ENCODE data around the gene BGLAP. TPM values are rescaled to one million over a fixed set of nuclear protein-coding genes. Genes with fewer than 3 reads are reported as not detected.

Gene BGLAP
- polyA plus RNA-seq, 3 donors, result 2.2 TPM; not detected in 2

DNA sequence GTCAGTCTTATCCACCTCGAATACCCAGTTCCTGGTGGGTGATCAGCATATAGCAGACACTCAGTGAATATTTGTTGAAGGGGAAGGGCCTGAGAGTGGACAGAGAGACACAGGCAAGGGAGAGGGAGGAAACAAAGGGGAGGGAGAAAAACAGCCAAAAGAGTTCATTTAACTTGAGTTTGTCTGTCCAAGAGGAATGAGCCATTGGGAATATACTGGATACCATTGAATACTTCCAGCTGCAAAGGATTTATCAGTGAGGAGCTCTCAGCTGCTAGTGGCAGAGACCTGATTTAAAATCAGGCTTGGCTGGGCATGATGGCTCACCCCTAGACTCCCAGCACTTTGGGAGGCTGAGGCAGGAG lies 11.5 kb upstream of the BGLAP start:
- Mint-ChIP-seq H3K4me1 (peaks cover 1% of the 10 kb centered on the region), H3K9me3 (peaks cover 0 to 1% (median 0%) of the 10 kb centered on the region in 7 donors), H3K4me3 (no peak overlapping the region), H3K27me3 (ENCODE audit: low read depth in 3 of 3) (no peaks in the 10 kb centered on the region), H3K36me3 (peaks cover 49 to 71% of the 10 kb centered on the region in 2 donors), H3K27ac (no peak overlapping the region)
- H3K4me2 ChIP-seq (replicated peaks; ENCODE audit: extremely low read depth, low read length, poor library complexity, severe bottlenecking), result no peak overlapping the region
- no peaks in the 10 kb centered on the region for H3K9me3 ChIP-seq (replicated peaks in 1 of 2; ENCODE audit: control insufficient read depth in 1 of 2, insufficient read depth in 1 of 2, low read length in 2 of 2)
- H4K20me1 ChIP-seq (ENCODE audit: insufficient read depth, low read length), result no peaks in the 10 kb centered on the region
- peaks cover 35 to 70% of the 10 kb centered on the region in 2 donors for H3K36me3 ChIP-seq (replicated peaks in 1 of 2; ENCODE audit: control insufficient read depth in 1 of 2, insufficient read depth in 2 of 2, low read length in 2 of 2)
- DNase-seq, result no peak
- intact Hi-C loops (cut with micrococcal nuclease), result no loop called here
- H3K79me2 ChIP-seq (ENCODE audit: insufficient read depth, low read length), result no peaks in the 10 kb centered on the region
- TF ChIP-seq, protein P1, sequence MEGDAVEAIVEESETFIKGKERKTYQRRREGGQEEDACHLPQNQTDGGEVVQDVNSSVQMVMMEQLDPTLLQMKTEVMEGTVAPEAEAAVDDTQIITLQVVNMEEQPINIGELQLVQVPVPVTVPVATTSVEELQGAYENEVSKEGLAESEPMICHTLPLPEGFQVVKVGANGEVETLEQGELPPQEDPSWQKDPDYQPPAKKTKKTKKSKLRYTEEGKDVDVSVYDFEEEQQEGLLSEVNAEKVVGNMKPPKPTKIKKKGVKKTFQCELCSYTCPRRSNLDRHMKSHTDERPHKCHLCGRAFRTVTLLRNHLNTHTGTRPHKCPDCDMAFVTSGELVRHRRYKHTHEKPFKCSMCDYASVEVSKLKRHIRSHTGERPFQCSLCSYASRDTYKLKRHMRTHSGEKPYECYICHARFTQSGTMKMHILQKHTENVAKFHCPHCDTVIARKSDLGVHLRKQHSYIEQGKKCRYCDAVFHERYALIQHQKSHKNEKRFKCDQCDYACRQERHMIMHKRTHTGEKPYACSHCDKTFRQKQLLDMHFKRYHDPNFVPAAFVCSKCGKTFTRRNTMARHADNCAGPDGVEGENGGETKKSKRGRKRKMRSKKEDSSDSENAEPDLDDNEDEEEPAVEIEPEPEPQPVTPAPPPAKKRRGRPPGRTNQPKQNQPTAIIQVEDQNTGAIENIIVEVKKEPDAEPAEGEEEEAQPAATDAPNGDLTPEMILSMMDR (IDR thresholded peaks at IDR 0.05), result no peak
- WGBS (ENCODE audit: insufficient coverage), result no CpG with 5 or more reads among the region's 1 CpG
- H3K4me1 ChIP-seq (ENCODE audit: control insufficient read depth in 1 of 2, insufficient read depth in 2 of 2, low read length in 2 of 2), result no peaks in the 10 kb centered on the region
- H3K4me3 ChIP-seq (replicated peaks in 1 of 3; ENCODE audit: low read depth in 2 of 3, low read length in 3 of 3), result no peak overlapping the region
- H2AFZ ChIP-seq (ENCODE audit: insufficient read depth, low read depth, low read length, poor library complexity, severe bottlenecking), result no peak overlapping the region
- H3K27ac ChIP-seq (ENCODE audit: low read depth in 1 of 2, low read length in 2 of 2), result no peak overlapping the region
- no peak overlapping the region for H3K9ac ChIP-seq (ENCODE audit: insufficient read depth, low read length, poor library complexity, severe bottlenecking)
- H3K27me3 ChIP-seq (ENCODE audit: control insufficient read depth in 2 of 2, insufficient read depth in 2 of 2, low read length in 2 of 2), result no peaks in the 10 kb centered on the region

DNA sequence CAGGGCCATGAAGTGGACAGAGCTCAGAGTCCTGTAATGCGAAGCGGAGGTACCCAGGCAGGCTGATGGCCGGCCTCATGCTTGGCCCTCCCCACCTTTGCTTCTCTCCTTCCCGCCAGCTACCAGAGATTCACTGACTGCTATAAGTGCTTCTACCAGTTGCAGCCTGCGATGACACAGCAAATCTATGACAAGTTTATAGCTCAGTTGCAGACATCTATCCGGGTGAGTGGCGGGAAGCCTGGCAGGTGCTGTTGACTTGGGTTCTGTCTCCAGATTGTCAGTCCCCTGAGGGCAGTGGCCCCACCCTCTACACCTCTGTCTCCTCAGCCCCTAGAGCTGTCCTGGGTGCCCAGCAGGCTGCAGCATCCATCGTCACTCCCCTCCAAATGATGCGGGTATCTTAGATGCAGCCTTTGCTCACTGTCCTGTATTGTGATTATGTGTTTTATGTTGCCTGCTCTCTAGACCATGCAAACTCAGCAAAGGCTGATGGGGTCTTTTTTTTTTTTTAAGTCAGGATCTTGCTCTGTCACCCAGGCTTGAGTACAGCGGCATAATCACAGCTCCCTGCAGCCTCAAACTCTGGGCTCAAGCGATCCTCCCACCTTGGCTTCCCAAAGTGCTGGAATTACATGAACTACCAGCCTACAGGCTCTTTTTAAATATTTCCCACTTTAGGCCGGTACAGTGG lies 9.6 kb upstream of the BGLAP start:
- WGBS (ENCODE audit: insufficient coverage), result 57% methylated on average over 6 of the region's 12 CpGs
- H3K27me3 Mint-ChIP-seq (ENCODE audit: low read depth in 3 of 3), result peaks cover 0 to 3% (median 0%) of the 10 kb centered on the region in 3 donors
- no peak overlapping the region for H3K9ac ChIP-seq (ENCODE audit: insufficient read depth, low read length, poor library complexity, severe bottlenecking)
- intact Hi-C loops (cut with micrococcal nuclease), result no loop called here
- H3K4me2 ChIP-seq (replicated peaks; ENCODE audit: extremely low read depth, low read length, poor library complexity, severe bottlenecking), result no peak overlapping the region
- no peak overlapping the region for H3K27ac Mint-ChIP-seq
- H4K20me1 ChIP-seq (ENCODE audit: insufficient read depth, low read length), result no peaks in the 10 kb centered on the region
- no peaks in the 10 kb centered on the region for H3K9me3 ChIP-seq (replicated peaks in 1 of 2; ENCODE audit: control insufficient read depth in 1 of 2, insufficient read depth in 1 of 2, low read length in 2 of 2)
- no peak overlapping the region for H3K4me3 ChIP-seq (replicated peaks in 1 of 3; ENCODE audit: low read depth in 2 of 3, low read length in 3 of 3)
- no peaks in the 10 kb centered on the region for H3K4me1 ChIP-seq (ENCODE audit: control insufficient read depth in 1 of 2, insufficient read depth in 2 of 2, low read length in 2 of 2)
- no peaks in the 10 kb centered on the region for H3K4me1 Mint-ChIP-seq
- no peak overlapping the region for H3K4me3 Mint-ChIP-seq
- TF ChIP-seq, protein P1 (IDR thresholded peaks at IDR 0.05), result no peak
- H3K27ac ChIP-seq (ENCODE audit: low read depth in 1 of 2, low read length in 2 of 2), result no peak overlapping the region
- H3K9me3 Mint-ChIP-seq, result peaks cover 0 to 1% (median 0%) of the 10 kb centered on the region in 7 donors
- H3K79me2 ChIP-seq (ENCODE audit: insufficient read depth, low read length), result no peaks in the 10 kb centered on the region
- H2AFZ ChIP-seq (ENCODE audit: insufficient read depth, low read depth, low read length, poor library complexity, severe bottlenecking), result no peak overlapping the region
- H3K36me3 Mint-ChIP-seq, result peaks cover 55 to 80% of the 10 kb centered on the region in 2 donors
- peaks cover 43 to 79% of the 10 kb centered on the region in 2 donors for H3K36me3 ChIP-seq (replicated peaks in 1 of 2; ENCODE audit: control insufficient read depth in 1 of 2, insufficient read depth in 2 of 2, low read length in 2 of 2)
- DNase-seq, result no peak
- no peaks in the 10 kb centered on the region for H3K27me3 ChIP-seq (ENCODE audit: control insufficient read depth in 2 of 2, insufficient read depth in 2 of 2, low read length in 2 of 2)

All from CD14-positive monocyte (primary cell).